DOHH2 (cell line): ENCODE measurements around the gene SH3GLB1.
"Not testable (repeated sequence)": the region's sequence is repeated elsewhere in the genome, so short reads cannot be mapped to it uniquely, and the experiment has no call there.

Source experiments
- H3F3A ChIP-seq: fragments of 200-600 bp; sonication (generic), shearing (Covaris generic); 2 replicates; pipeline ENCODE4 v1.6.0; 2016; ENCODE audit warnings: antibody characterized with exemption, mild to moderate bottlenecking; ENCODE audit not compliant: control insufficient read depth, insufficient read depth
- H3K27ac ChIP-seq: fragments of 200-600 bp; sonication (generic); 2 replicates; pipeline ENCODE4 v1.5.1; 2014; ENCODE audit warnings: low read depth, mild to moderate bottlenecking, low read length, moderate library complexity
- H3K27me3 ChIP-seq: fragments of 200-600 bp; sonication (generic); 2 replicates; pipeline ENCODE4 v1.6.1; 2014; ENCODE audit warnings: mild to moderate bottlenecking, low read length, mixed read lengths; ENCODE audit not compliant: control insufficient read depth
- H3K36me3 ChIP-seq: fragments of 200-600 bp; sonication (generic); 2 replicates; pipeline ENCODE4 v1.6.1; 2014; ENCODE audit warnings: mild to moderate bottlenecking, low read length, moderate library complexity, mixed read lengths; ENCODE audit not compliant: control insufficient read depth
- H3K4me1 ChIP-seq: fragments of 200-600 bp; sonication (generic); 2 replicates; pipeline ENCODE4 v1.6.1; 2014; ENCODE audit warnings: mild to moderate bottlenecking, low read length, mixed read lengths; ENCODE audit not compliant: control insufficient read depth
- H3K4me2 ChIP-seq: fragments of 200-600 bp; sonication (generic); 2 replicates; pipeline ENCODE4 v1.6.0; 2014; ENCODE audit warnings: mild to moderate bottlenecking, low read length, moderate library complexity
- H3K4me3 ChIP-seq: fragments of 200-600 bp; sonication (generic); 2 replicates; pipeline ENCODE4 v1.5.1; 2014; ENCODE audit warnings: mild to moderate bottlenecking, low read length, mixed read lengths
- H3K79me2 ChIP-seq: fragments of 200-600 bp; sonication (generic); 2 replicates; pipeline ENCODE4 v1.6.1; 2014; ENCODE audit warnings: mild to moderate bottlenecking, low read length, mixed read lengths; ENCODE audit not compliant: control insufficient read depth
- H3K9me2 ChIP-seq: fragments of 200-600 bp; sonication (generic); replicated peaks from 2 replicates; pipeline ENCODE4 v1.6.1; 2014; ENCODE audit warnings: mild to moderate bottlenecking, low read length, mixed read lengths; ENCODE audit not compliant: control insufficient read depth
- H3K9me3 ChIP-seq: fragments of 200-600 bp; sonication (generic); 2 replicates; pipeline ENCODE4 v1.6.1; 2014; ENCODE audit warnings: antibody characterized with exemption, low read length, mixed read lengths; ENCODE audit not compliant: control insufficient read depth, insufficient read depth
- H4K20me1 ChIP-seq: fragments of 200-600 bp; sonication (generic); 2 replicates; pipeline ENCODE4 v1.6.0; 2014; ENCODE audit warnings: low read depth, mild to moderate bottlenecking, antibody characterized with exemption, low read length, moderate library complexity; ENCODE audit not compliant: control insufficient read depth, insufficient read depth
- EZH2phosphoT487 ChIP-seq: fragments of 200-600 bp; sonication (generic); IDR thresholded peaks from 2 replicates; pipeline ENCODE4 v1.6.1; 2017; ENCODE audit warnings: borderline replicate concordance, mild to moderate bottlenecking, antibody characterized with exemption, low read length, moderate library complexity, mixed read lengths
- TF ChIP-seq, protein P1 (sequence below): fragments of 200-600 bp; sonication (generic); IDR thresholded peaks from one replicate; pipeline ENCODE4 v1.5.1; 2014; ENCODE audit warnings: antibody characterized with exemption, mild to moderate bottlenecking, low read depth, low read length; ENCODE audit not compliant: poor library complexity, severe bottlenecking

The SH3GLB1 gene

DNA sequence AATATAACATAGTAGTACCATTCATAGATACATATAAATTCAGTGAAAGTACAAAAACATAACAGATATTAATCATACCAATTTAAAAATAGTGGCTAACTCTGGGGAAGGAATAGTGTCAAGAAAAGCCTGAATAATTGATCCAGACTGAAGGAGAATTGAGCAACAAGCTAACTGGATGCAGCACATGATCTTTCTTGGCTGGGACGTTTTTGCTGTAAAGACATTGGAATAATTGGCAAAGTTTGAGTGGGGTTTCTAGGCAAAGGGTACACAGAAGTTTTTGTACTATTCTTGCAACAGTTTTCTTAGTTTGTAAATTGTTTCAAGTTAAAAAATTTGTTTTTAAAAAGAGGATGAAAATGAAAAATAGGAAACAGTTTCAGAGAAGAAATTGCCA, 2.6 kb upstream of the SH3GLB1 start:
- H3K79me2 ChIP-seq, result peaks cover 20% of the 10 kb centered on the region
- TF ChIP-seq, protein P1, sequence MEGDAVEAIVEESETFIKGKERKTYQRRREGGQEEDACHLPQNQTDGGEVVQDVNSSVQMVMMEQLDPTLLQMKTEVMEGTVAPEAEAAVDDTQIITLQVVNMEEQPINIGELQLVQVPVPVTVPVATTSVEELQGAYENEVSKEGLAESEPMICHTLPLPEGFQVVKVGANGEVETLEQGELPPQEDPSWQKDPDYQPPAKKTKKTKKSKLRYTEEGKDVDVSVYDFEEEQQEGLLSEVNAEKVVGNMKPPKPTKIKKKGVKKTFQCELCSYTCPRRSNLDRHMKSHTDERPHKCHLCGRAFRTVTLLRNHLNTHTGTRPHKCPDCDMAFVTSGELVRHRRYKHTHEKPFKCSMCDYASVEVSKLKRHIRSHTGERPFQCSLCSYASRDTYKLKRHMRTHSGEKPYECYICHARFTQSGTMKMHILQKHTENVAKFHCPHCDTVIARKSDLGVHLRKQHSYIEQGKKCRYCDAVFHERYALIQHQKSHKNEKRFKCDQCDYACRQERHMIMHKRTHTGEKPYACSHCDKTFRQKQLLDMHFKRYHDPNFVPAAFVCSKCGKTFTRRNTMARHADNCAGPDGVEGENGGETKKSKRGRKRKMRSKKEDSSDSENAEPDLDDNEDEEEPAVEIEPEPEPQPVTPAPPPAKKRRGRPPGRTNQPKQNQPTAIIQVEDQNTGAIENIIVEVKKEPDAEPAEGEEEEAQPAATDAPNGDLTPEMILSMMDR, result no peak
- TF ChIP-seq EZH2phosphoT487, result no peak
- peaks cover 20% of the 10 kb centered on the region for H3K4me1 ChIP-seq
- H3F3A ChIP-seq, result no peaks in the 10 kb centered on the region
- no peaks in the 10 kb centered on the region for H3K9me2 ChIP-seq
- H3K27ac ChIP-seq, result no peak overlapping the region
- no peaks in the 10 kb centered on the region for H3K27me3 ChIP-seq
- no peaks in the 10 kb centered on the region for H3K9me3 ChIP-seq
- no peak overlapping the region for H3K4me2 ChIP-seq
- H3K36me3 ChIP-seq, result peaks cover 8% of the 10 kb centered on the region
- no peaks in the 10 kb centered on the region for H4K20me1 ChIP-seq
- H3K4me3 ChIP-seq, result no peak overlapping the region

- Histone ChIP-seq H3K79me2 (peaks cover 33% of the 10 kb centered on the region), H3K36me3 (peaks cover 18% of the 10 kb centered on the region), H3K4me1 (peaks cover 27% of the 10 kb centered on the region), H3K4me3 (peak overlapping the region; percentile 72), H3K27ac (peak overlapping the region; percentile 75), H3K4me2 (peak overlapping the region; percentile 87)
- not testable (repeated sequence) for H3K9me2 ChIP-seq, H4K20me1 ChIP-seq, H3K27me3 ChIP-seq, H3F3A ChIP-seq, H3K9me3 ChIP-seq
Measured at GRCh38 chr1:86702954-86703494, 1.4 kb upstream of the SH3GLB1 start.

DNA sequence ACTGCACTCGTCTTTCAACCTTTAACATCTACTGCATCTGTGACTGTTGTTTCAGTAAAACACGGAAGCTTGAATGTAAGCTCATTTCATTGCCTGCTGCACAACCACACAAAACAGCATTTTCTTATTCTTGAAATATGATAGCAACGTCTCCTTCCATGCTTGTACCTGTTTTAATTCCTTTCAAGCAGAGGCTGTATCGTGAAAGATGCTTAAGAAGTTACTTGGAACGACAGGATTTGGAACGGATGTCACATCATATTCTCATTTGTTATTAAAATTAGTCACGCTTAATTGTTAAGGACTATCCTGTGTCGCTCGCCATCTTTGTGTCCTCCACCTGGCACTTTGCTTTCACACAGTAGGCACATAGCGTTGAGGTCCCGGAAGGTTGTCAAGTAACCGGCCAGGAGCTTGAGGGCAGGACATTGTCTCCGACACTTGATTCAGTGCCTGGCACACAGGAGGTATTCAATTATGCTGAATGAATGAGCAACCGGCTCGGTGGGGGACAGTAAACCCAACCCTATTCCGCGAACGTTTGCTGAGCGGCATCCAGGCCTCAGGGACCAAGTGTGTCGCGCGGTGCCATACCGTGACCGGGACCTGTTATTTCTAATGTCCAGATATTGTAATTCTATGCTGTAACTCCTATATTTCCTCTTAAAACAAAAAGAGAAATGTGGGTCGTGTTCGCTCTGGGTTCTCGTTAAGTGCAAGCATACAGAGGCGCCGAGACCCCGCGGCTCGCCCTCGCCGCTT, 499 bp upstream of the SH3GLB1 start:
- no peaks in the 10 kb centered on the region for H3F3A ChIP-seq
- H3K27ac ChIP-seq, result peak overlapping the region; percentile 75
- H3K4me3 ChIP-seq, result peak overlapping the region; percentile 72
- no peaks in the 10 kb centered on the region for H3K27me3 ChIP-seq
- TF ChIP-seq, protein P1, result no peak
- no peak for TF ChIP-seq EZH2phosphoT487
- H3K9me3 ChIP-seq, result no peaks in the 10 kb centered on the region
- 0 out of 2 replicates have a peak, but pooled peaks cover 4% of the 10 kb centered on the region for H4K20me1 ChIP-seq
- H3K36me3 ChIP-seq, result peaks cover 20% of the 10 kb centered on the region
- peak overlapping the region; percentile 87 for H3K4me2 ChIP-seq
- H3K9me2 ChIP-seq, result no peaks in the 10 kb centered on the region
- H3K79me2 ChIP-seq, result peaks cover 42% of the 10 kb centered on the region
- H3K4me1 ChIP-seq, result peaks cover 27% of the 10 kb centered on the region

- Histone ChIP-seq H3K79me2 (peaks cover 54% of the 10 kb centered on the region), H3K36me3 (peaks cover 23% of the 10 kb centered on the region)
- TF ChIP-seq, protein P1, result no peak
- no peak for TF ChIP-seq EZH2phosphoT487
Measured at GRCh38 chr1:86704972-86705664, 742 bp downstream of the SH3GLB1 start.

More at GRCh38 chr1:86704972-86705664, 742 bp downstream of the SH3GLB1 start:
- Histone ChIP-seq H3K27ac (peak overlapping the region; percentile 75), H3K9me3 (no peaks in the 10 kb centered on the region), H3K4me1 (peaks cover 27% of the 10 kb centered on the region), H3K4me3 (peak overlapping the region; percentile 72), H3F3A (no peaks in the 10 kb centered on the region), H4K20me1 (0 out of 2 replicates have a peak, but pooled peaks cover 4% of the 10 kb centered on the region), H3K9me2 (no peaks in the 10 kb centered on the region), H3K27me3 (no peaks in the 10 kb centered on the region), H3K4me2 (peak overlapping the region; percentile 87)
